Measurements from ENCODE around the gene TK1. TPM values are rescaled to one million over a fixed set of nuclear protein-coding genes. Genes with fewer than 3 reads are reported as not detected.

Gene TK1
- total RNA-seq, 2 donors from 2014 or later, result 81.0 to 97.4 TPM

- H3K27me3 ChIP-seq (ENCODE audit: control insufficient read depth, insufficient read depth, low read length, poor library complexity, severe bottlenecking), result peaks cover 7% of the 10 kb centered on the region
- H3K27ac ChIP-seq (ENCODE audit: low read depth, low read length), result no peak overlapping the region
- no peaks in the 10 kb centered on the region for H3K9me3 ChIP-seq (ENCODE audit: control insufficient read depth, low read length)
- H3K9me3 Mint-ChIP-seq, result no peaks in the 10 kb centered on the region
- H3K27me3 Mint-ChIP-seq (ENCODE audit: insufficient read depth), result peaks cover 8% of the 10 kb centered on the region
- peak overlapping the region; percentile 83 for H3K4me3 Mint-ChIP-seq
- H3K27ac Mint-ChIP-seq, result peak overlapping the region; percentile 92
- H3K4me3 ChIP-seq (ENCODE audit: low read length), result peak overlapping the region; percentile 78
- no peak for DNase-seq
- peaks cover 18% of the 10 kb centered on the region for H3K36me3 ChIP-seq (ENCODE audit: control insufficient read depth, insufficient read depth, low read length)
- H3K36me3 Mint-ChIP-seq (ENCODE audit: low read depth), result peaks cover 16% of the 10 kb centered on the region
- 93 to 100% methylated on average over 2 to 6 of the region's 6 CpGs for WGBS, 2 experiments (ENCODE audit: insufficient coverage in 1 of 2, insufficient read length in 1 of 2)
- peak overlapping the region; percentile 47 for H3K9ac ChIP-seq (ENCODE audit: extremely low read depth, low read length, poor library complexity, severe bottlenecking)
- H3K4me1 ChIP-seq (ENCODE audit: control insufficient read depth, insufficient read depth, low read length), result peaks cover 5% of the 10 kb centered on the region
- H3K4me1 Mint-ChIP-seq, result peaks cover 17% of the 10 kb centered on the region
- TF ChIP-seq CTCF (conservative IDR thresholded peaks at IDR 0.05), result no peak
Observed at GRCh38 chr17:78126895-78127238, 60.0 kb downstream of the TK1 start.

GRCh38 chr17:78125976-78126894 is 60.6 kb downstream of the TK1 start:
- H3K36me3 Mint-ChIP-seq (ENCODE audit: low read depth), result peaks cover 18% of the 10 kb centered on the region
- Histone ChIP-seq H3K9me3 (ENCODE audit: control insufficient read depth, low read length) (no peaks in the 10 kb centered on the region), H3K4me3 (ENCODE audit: low read length) (peak overlapping the region; percentile 78), H3K27me3 (ENCODE audit: control insufficient read depth, insufficient read depth, low read length, poor library complexity, severe bottlenecking) (peaks cover 6% of the 10 kb centered on the region), H3K27ac (ENCODE audit: low read depth, low read length) (no peak overlapping the region), H3K36me3 (ENCODE audit: control insufficient read depth, insufficient read depth, low read length) (peaks cover 18% of the 10 kb centered on the region), H3K9ac (ENCODE audit: extremely low read depth, low read length, poor library complexity, severe bottlenecking) (no peak overlapping the region), H3K4me1 (ENCODE audit: control insufficient read depth, insufficient read depth, low read length) (peaks cover 5% of the 10 kb centered on the region)
- H3K27ac Mint-ChIP-seq, result no peak overlapping the region
- TF ChIP-seq CTCF (conservative IDR thresholded peaks at IDR 0.05), result no peak
- no peak overlapping the region for H3K4me3 Mint-ChIP-seq
- peaks cover 8% of the 10 kb centered on the region for H3K27me3 Mint-ChIP-seq (ENCODE audit: insufficient read depth)
- H3K9me3 Mint-ChIP-seq, result no peaks in the 10 kb centered on the region
- no peak for DNase-seq
- peaks cover 17% of the 10 kb centered on the region for H3K4me1 Mint-ChIP-seq
- WGBS, 2 experiments (ENCODE audit: insufficient coverage in 1 of 2, insufficient read length in 1 of 2), result 92 to 93% methylated on average over 14 to 25 of the region's 25 CpGs

GRCh38 chr17:78125138-78125913 is 61.5 kb downstream of the TK1 start:
- WGBS, 2 experiments (ENCODE audit: insufficient coverage in 1 of 2, insufficient read length in 1 of 2), result 92% methylated on average over 21 to 39 of the region's 39 CpGs
- Histone ChIP-seq H3K9me3 (ENCODE audit: control insufficient read depth, low read length) (no peaks in the 10 kb centered on the region), H3K27ac (ENCODE audit: low read depth, low read length) (no peak overlapping the region), H3K27me3 (ENCODE audit: control insufficient read depth, insufficient read depth, low read length, poor library complexity, severe bottlenecking) (no peaks in the 10 kb centered on the region), H3K36me3 (ENCODE audit: control insufficient read depth, insufficient read depth, low read length) (peaks cover 18% of the 10 kb centered on the region), H3K4me3 (ENCODE audit: low read length) (no peak overlapping the region), H3K4me1 (ENCODE audit: control insufficient read depth, insufficient read depth, low read length) (peaks cover 5% of the 10 kb centered on the region), H3K9ac (ENCODE audit: extremely low read depth, low read length, poor library complexity, severe bottlenecking) (no peak overlapping the region)
- peaks cover 26% of the 10 kb centered on the region for H3K36me3 Mint-ChIP-seq (ENCODE audit: low read depth)
- no peak overlapping the region for H3K4me3 Mint-ChIP-seq
- no peaks in the 10 kb centered on the region for H3K9me3 Mint-ChIP-seq
- H3K27ac Mint-ChIP-seq, result no peak overlapping the region
- TF ChIP-seq CTCF (conservative IDR thresholded peaks at IDR 0.05), result no peak
- no peaks in the 10 kb centered on the region for H3K27me3 Mint-ChIP-seq (ENCODE audit: insufficient read depth)
- DNase-seq, result no peak
- peaks cover 12% of the 10 kb centered on the region for H3K4me1 Mint-ChIP-seq

Measured in endodermal cell (in vitro differentiated cells).